ENCODE measurements around the gene PHAF1. TPM values are rescaled to one million over a fixed set of nuclear protein-coding genes. Genes with fewer than 3 reads are reported as not detected.

PHAF1 gene
- total RNA-seq, 8 experiments from 2014 or later = 10.4 to 18.8 (median 14.9) TPM

- in situ Hi-C loops (cut with MboI; ENCODE audit: low pct_unique_long_range_greater_than_20kb in 2 of 9, low sequenced_read_pairs in 9 of 9, unreplicated experiment in 9 of 9) = no loop called here
- ATAC-seq (replicated peaks in 6 of 8) = peak; percentile 92 to 99 (median 95)
- peaks cover 12 to 16% of the 10 kb centered on the region in 2 donors for H3K4me1 ChIP-seq (replicated peaks in 1 of 2)
- peak within 1 kb of the TSS; percentile 86 to 92 for H3K27ac ChIP-seq
- peak within 1 kb of the TSS; percentile 79 to 98 (median 89) for H3K4me3 ChIP-seq
- 0% methylated on average over 1 to 17 of the region's 54 CpGs; no CpG with 5 or more reads in 4 of the 10 experiments for WGBS, 10 experiments
Observed at GRCh38 chr16:67191995-67192681, 82.4 kb downstream of the PHAF1 start, which contains the start of gene E2F4. Gene E2F4 (plus strand): TSS chr16:67192155. CDS start chr16:67192228, 73 bp downstream.

DNA sequence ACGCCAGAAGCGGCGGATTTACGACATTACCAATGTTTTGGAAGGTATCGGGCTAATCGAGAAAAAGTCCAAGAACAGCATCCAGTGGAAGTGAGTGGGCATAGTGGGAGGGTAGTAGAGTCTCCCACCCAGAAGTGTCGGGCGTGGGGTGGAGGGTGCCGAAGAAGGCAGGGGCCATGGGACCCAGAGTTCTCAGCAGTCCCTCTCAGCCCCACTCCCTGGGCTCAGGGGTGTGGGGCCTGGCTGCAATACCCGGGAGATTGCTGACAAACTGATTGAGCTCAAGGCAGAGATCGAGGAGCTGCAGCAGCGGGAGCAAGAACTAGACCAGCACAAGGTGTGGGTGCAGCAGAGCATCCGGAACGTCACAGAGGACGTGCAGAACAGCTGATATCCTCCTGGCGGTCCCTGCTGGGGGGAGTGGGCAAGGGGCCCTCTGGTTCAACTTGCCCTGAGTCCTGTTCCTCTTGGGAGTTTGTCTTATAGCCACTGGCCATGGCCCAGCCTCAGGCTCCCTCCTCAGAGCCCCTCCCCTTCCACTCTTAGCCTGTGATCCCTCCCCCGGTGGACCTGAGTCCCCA, 83.1 kb downstream of the PHAF1 start:
- WGBS, 10 experiments = 10 to 36% (median 20%) methylated on average over 1 to 6 of the region's 17 CpGs; no CpG with 5 or more reads in 7 of the 10 experiments
- Histone ChIP-seq H3K27ac (peak overlapping the region; percentile 86 to 92), H3K4me3 (peak overlapping the region; percentile 79 to 98 (median 89)), H3K4me1 (replicated peaks in 1 of 2) (peaks cover 12 to 16% of the 10 kb centered on the region in 2 donors)
- in situ Hi-C loops (cut with MboI; ENCODE audit: low pct_unique_long_range_greater_than_20kb in 2 of 9, low sequenced_read_pairs in 9 of 9, unreplicated experiment in 9 of 9) = no loop called here
- ATAC-seq (replicated peaks in 6 of 8) = no peak

GRCh38 chr16:67193536-67193935, 83.8 kb downstream of the PHAF1 start:
- in situ Hi-C loops (cut with MboI; ENCODE audit: low pct_unique_long_range_greater_than_20kb in 2 of 9, low sequenced_read_pairs in 9 of 9, unreplicated experiment in 9 of 9) = no loop called here
- H3K4me1 ChIP-seq (replicated peaks in 1 of 2) = peaks cover 12 to 16% of the 10 kb centered on the region in 2 donors
- H3K4me3 ChIP-seq = peak overlapping the region in 4 of 5 donors; percentile 79 to 98 (median 88)
- H3K27ac ChIP-seq = no peak overlapping the region
- ATAC-seq (replicated peaks in 6 of 8) = no peak

GRCh38 chr16:67194260-67194659, 84.5 kb downstream of the PHAF1 start:
- Histone ChIP-seq H3K27ac (no peak overlapping the region), H3K4me3 (no peak overlapping the region), H3K4me1 (replicated peaks in 1 of 2) (peaks cover 12 to 16% of the 10 kb centered on the region in 2 donors)
- in situ Hi-C loops (cut with MboI; ENCODE audit: low pct_unique_long_range_greater_than_20kb in 2 of 9, low sequenced_read_pairs in 9 of 9, unreplicated experiment in 9 of 9) = no loop called here
- 67 to 100% methylated on average over 1 of the region's 6 CpGs; no CpG with 5 or more reads in 8 of the 10 experiments for WGBS, 10 experiments
- no peak for ATAC-seq (replicated peaks in 6 of 8)

GRCh38 chr16:67195676-67196075, 85.9 kb downstream of the PHAF1 start:
- ATAC-seq (replicated peaks in 6 of 8) = no peak
- peaks cover 12% of the 10 kb centered on the region in 2 donors for H3K4me1 ChIP-seq (replicated peaks in 1 of 2)
- H3K4me3 ChIP-seq = no peak overlapping the region
- WGBS, 10 experiments = 20 to 100% (median 80%) methylated on average over 1 to 2 of the region's 5 CpGs; no CpG with 5 or more reads in 6 of the 10 experiments
- in situ Hi-C loops (cut with MboI; ENCODE audit: low pct_unique_long_range_greater_than_20kb in 2 of 9, low sequenced_read_pairs in 9 of 9, unreplicated experiment in 9 of 9) = no loop called here
- no peak overlapping the region for H3K27ac ChIP-seq

DNA sequence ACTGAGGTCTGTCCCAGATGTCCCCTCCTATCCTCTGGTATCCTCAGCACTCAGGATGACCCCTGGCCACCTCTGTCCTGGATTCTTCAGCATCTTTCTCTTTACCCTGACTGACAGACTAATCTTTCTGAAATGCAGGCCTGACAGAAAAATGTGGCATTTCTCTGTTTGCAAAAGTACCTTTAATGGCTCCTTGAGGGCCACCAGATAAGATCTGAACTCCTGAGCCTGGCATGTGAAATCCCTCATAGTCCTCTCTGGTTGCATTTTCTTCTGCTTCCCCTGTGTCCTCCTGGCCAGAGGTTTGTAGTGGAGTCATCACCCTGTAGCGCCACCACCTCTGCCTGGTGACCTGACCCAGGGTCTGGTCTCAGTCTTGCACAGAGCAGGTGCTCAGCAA, 87.1 kb downstream of the PHAF1 start:
- Histone ChIP-seq H3K4me1 (replicated peaks in 1 of 2) (peaks cover 9 to 12% of the 10 kb centered on the region in 2 donors), H3K4me3 (no peak overlapping the region), H3K27ac (no peak overlapping the region)
- no peak for ATAC-seq (replicated peaks in 6 of 8)
- in situ Hi-C loops (cut with MboI; ENCODE audit: low pct_unique_long_range_greater_than_20kb in 2 of 9, low sequenced_read_pairs in 9 of 9, unreplicated experiment in 9 of 9) = no loop called here
- WGBS, 10 experiments = 100% methylated on average over 1 of the region's 1 CpG; no CpG with 5 or more reads in 8 of the 10 experiments

- 60 to 80% (median 77%) methylated on average over 1 to 3 of the region's 6 CpGs; no CpG with 5 or more reads in 7 of the 10 experiments for WGBS, 10 experiments
- Histone ChIP-seq H3K4me3 (no peak overlapping the region), H3K27ac (no peak overlapping the region), H3K4me1 (replicated peaks in 1 of 2) (peaks cover 9 to 12% of the 10 kb centered on the region in 2 donors)
- ATAC-seq (replicated peaks in 6 of 8) = peak in 3 of 8 experiments; percentile 2 to 8 (median 2)
- in situ Hi-C loops (cut with MboI; ENCODE audit: low pct_unique_long_range_greater_than_20kb in 2 of 9, low sequenced_read_pairs in 9 of 9, unreplicated experiment in 9 of 9) = no loop called here
Observed at GRCh38 chr16:67197704-67198103, 88.0 kb downstream of the PHAF1 start.

Other genes starting within 250 kb of the PHAF1 start
- gene PDP2, start 229.4 kb upstream of the PHAF1 start, total RNA-seq = 10 to 100 TPM in 2 of 8 experiments, 1 to 10 TPM in 6; 4.3 to 19.0 (median 8.5) TPM
- gene CDH16, start 191.1 kb upstream of the PHAF1 start, total RNA-seq = under 1 TPM in 4 of 8 experiments, not detected in 4; 0.04 to 0.24 (median 0.09) TPM
- 10 to 100 TPM in 1 of 8 experiments, 1 to 10 TPM in 4, under 1 TPM in 3; 0.60 to 33.2 (median 2.1) TPM for gene RRAD, start 184.4 kb upstream of the PHAF1 start, total RNA-seq
- 100 to 1,000 TPM in 7 of 8 experiments, 10 to 100 TPM in 1; 95.4 to 159 (median 112) TPM for gene CIAO2B, start 175.5 kb upstream of the PHAF1 start, total RNA-seq
- gene CES2, start 174.4 kb upstream of the PHAF1 start, total RNA-seq = 10 to 100 TPM; 16.8 to 73.9 (median 32.2) TPM
- 1 to 10 TPM in 2 of 8 experiments, under 1 TPM in 6; 0.09 to 1.9 (median 0.53) TPM for gene CES3, start 148.7 kb upstream of the PHAF1 start, total RNA-seq
- 10 to 100 TPM in 3 of 8 experiments, 1 to 10 TPM in 4, under 1 TPM in 1; 0.96 to 27.4 (median 7.1) TPM for gene CES4A, start 121.4 kb upstream of the PHAF1 start, total RNA-seq
- 10 to 100 TPM; 20.1 to 77.7 (median 33.0) TPM for gene CBFB, start 80.8 kb upstream of the PHAF1 start, total RNA-seq
- gene B3GNT9, start 41.1 kb downstream of the PHAF1 start, total RNA-seq = 10 to 100 TPM in 2 of 8 experiments, 1 to 10 TPM in 4, under 1 TPM in 2; 0.54 to 20.9 (median 4.3) TPM
- gene TRADD, start 50.0 kb downstream of the PHAF1 start, total RNA-seq = 10 to 100 TPM in 3 of 8 experiments, 1 to 10 TPM in 4, under 1 TPM in 1; 0.42 to 18.0 (median 6.6) TPM
- gene FBXL8, start 50.0 kb downstream of the PHAF1 start, total RNA-seq = 10 to 100 TPM in 3 of 8 experiments, 1 to 10 TPM in 5; 1.0 to 44.5 (median 9.0) TPM
- 10 to 100 TPM in 7 of 8 experiments, 1 to 10 TPM in 1; 4.6 to 33.1 (median 18.4) TPM for gene HSF4, start 54.8 kb downstream of the PHAF1 start, total RNA-seq
- 10 to 100 TPM in 7 of 8 experiments, 1 to 10 TPM in 1; 7.3 to 28.0 (median 15.3) TPM for gene NOL3, start 60.6 kb downstream of the PHAF1 start, total RNA-seq
- gene MATCAP1, start 74.0 kb downstream of the PHAF1 start, total RNA-seq = 10 to 100 TPM; 13.9 to 93.4 (median 55.0) TPM
- gene EXOC3L1, start 80.2 kb downstream of the PHAF1 start, total RNA-seq = 1 to 10 TPM in 4 of 8 experiments, under 1 TPM in 4; 0.29 to 3.6 (median 0.98) TPM
- 10 to 100 TPM; 27.7 to 83.7 (median 48.5) TPM for gene E2F4, start 82.2 kb downstream of the PHAF1 start, total RNA-seq
- 1 to 10 TPM in 5 of 8 experiments, under 1 TPM in 3; 0.43 to 2.8 (median 1.2) TPM for gene ELMO3, start 89.2 kb downstream of the PHAF1 start, total RNA-seq
- gene TMEM208, start 117.2 kb downstream of the PHAF1 start, total RNA-seq = 10 to 100 TPM; 39.4 to 83.1 (median 58.0) TPM
- 10 to 100 TPM in 7 of 8 experiments, 1 to 10 TPM in 1; 5.5 to 26.8 (median 12.1) TPM for gene FHOD1, start 137.5 kb downstream of the PHAF1 start, total RNA-seq
- gene SLC9A5, start 139.0 kb downstream of the PHAF1 start, total RNA-seq = 1 to 10 TPM in 7 of 8 experiments, under 1 TPM in 1; 0.92 to 2.4 (median 1.4) TPM
- 10 to 100 TPM in 2 of 8 experiments, 1 to 10 TPM in 6; 1.4 to 39.0 (median 5.6) TPM for gene PLEKHG4, start 169.6 kb downstream of the PHAF1 start, total RNA-seq
- 1 to 10 TPM in 3 of 8 experiments, under 1 TPM in 5; 0.15 to 1.8 (median 0.90) TPM for gene KCTD19, start 216.8 kb downstream of the PHAF1 start, total RNA-seq
- gene LRRC36, start 216.9 kb downstream of the PHAF1 start, total RNA-seq = 1 to 10 TPM in 2 of 8 experiments, under 1 TPM in 2, not detected in 4; 0.43 to 1.5 (median 1.0) TPM

Data from motor neuron (in vitro differentiated cells).